Breast epithelium (tissue), 4 donors: ENCODE measurements around the gene GREB1L. TPM values are rescaled to one million over a fixed set of nuclear protein-coding genes. Genes with fewer than 3 reads are reported as not detected.

Source experiments
- DNase-seq, 2 donors: peaks; one replicate each; pipeline ENCODE4 v3.0.0-alpha.2; 2019; ENCODE audit warnings: low spot score in 2 of 2
- H3K27ac ChIP-seq, 2 donors: fragments of 200-600 bp; sonication (generic) in 1 of 2; one replicate each; pipeline ENCODE4 v1.5.1; 2016 to 2019; ENCODE audit warnings: mild to moderate bottlenecking in 1 of 2
- H3K27me3 ChIP-seq, 2 donors: fragments of 200-600 bp; sonication (generic) in 1 of 2; one replicate each; pipeline versions ENCODE4 v1.5.1 to v1.6.0; 2017 to 2019; ENCODE audit warnings: control low read depth in 1 of 2, mild to moderate bottlenecking in 1 of 2
- H3K36me3 ChIP-seq: fragments of 200-600 bp; one replicate; pipeline ENCODE4 v1.5.1; 2019
- H3K4me1 ChIP-seq, 2 donors: fragments of 200-600 bp; sonication (generic); one replicate each; pipeline ENCODE4 v1.5.1; 2016 to 2019; ENCODE audit warnings: control low read depth in 1 of 2
- H3K4me3 ChIP-seq, 3 donors: fragments of 200-600 bp; sonication (generic); 1 replicate in 2 of 3; 2 replicates in 1 of 3; pipeline ENCODE4 v1.5.1; 2016 to 2019; ENCODE audit warnings: mild to moderate bottlenecking in 3 of 3, moderate library complexity in 2 of 3
- H3K9me3 ChIP-seq, 2 donors: fragments of 200-600 bp; sonication (generic) in 1 of 2; one replicate each; pipeline ENCODE4 v1.5.1; 2016 to 2019; ENCODE audit warnings: control low read depth in 1 of 2
- POLR2A ChIP-seq: fragments of 450-650 bp; IDR thresholded peaks from one replicate; pipeline ENCODE4 v1.6.1; 2016; ENCODE audit warnings: antibody characterized with exemption, mild to moderate bottlenecking, moderate library complexity
- POLR2AphosphoS5 ChIP-seq, 3 donors: sonication (generic); formaldehyde crosslinking; IDR thresholded peaks; one replicate each; pipeline ENCODE4 v1.6.1; 2017; ENCODE audit warnings: antibody characterized with exemption in 3 of 3
- intact Hi-C: fragments of 100-400 bp; cut with DNase I; formaldehyde crosslinking; loops from one replicate; pipeline ENCODE4 v1.15.1; 2023; ENCODE audit warnings: low total_unique reads
- total RNA-seq, 3 donors: library from RNA; depleted of rRNA; stranded (reverse); fragments of >200 nt; gene quantifications; one replicate each; pipeline ENCODE4 v1.1.0, GENCODE V29; 2016
- TF ChIP-seq, protein P1 (sequence below), 3 donors: fragments of 450-650 bp; IDR thresholded peaks; one replicate each; pipeline ENCODE4 v1.5.1; 2016 to 2017; ENCODE audit warnings: antibody characterized with exemption in 3 of 3, mild to moderate bottlenecking in 3 of 3, moderate library complexity in 3 of 3

Gene GREB1L
- total RNA-seq, 3 donors from 2014 or later: 6.6 to 75.7 (median 8.9) TPM

DNA sequence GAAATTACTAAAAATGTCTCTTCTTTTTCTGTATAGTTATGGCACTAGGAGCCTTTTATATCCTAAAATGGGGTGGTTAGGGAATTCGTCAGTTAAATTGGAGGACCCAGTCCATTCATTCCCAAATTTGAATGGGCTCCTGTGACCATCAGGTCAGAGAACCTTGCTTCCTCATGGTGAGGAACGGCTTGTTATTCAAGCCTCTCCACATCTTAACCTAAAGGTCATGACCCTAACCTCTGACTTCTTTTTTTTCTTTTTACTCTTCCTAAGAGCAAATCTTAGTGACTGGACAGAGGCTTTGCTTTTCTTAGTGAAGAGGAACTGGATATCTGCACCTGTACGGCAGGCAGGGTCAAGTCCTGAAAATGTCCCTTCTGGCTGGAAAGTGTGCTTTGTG, 53.1 kb downstream of the GREB1L start:
- no peak for DNase-seq
- no peaks in the 10 kb centered on the region for H3K4me1 ChIP-seq
- H3K27ac ChIP-seq: no peak overlapping the region
- no peak for TF ChIP-seq POLR2A
- no peak for TF ChIP-seq POLR2AphosphoS5 (IDR thresholded peaks at IDR 0.05)
- TF ChIP-seq, protein P1, sequence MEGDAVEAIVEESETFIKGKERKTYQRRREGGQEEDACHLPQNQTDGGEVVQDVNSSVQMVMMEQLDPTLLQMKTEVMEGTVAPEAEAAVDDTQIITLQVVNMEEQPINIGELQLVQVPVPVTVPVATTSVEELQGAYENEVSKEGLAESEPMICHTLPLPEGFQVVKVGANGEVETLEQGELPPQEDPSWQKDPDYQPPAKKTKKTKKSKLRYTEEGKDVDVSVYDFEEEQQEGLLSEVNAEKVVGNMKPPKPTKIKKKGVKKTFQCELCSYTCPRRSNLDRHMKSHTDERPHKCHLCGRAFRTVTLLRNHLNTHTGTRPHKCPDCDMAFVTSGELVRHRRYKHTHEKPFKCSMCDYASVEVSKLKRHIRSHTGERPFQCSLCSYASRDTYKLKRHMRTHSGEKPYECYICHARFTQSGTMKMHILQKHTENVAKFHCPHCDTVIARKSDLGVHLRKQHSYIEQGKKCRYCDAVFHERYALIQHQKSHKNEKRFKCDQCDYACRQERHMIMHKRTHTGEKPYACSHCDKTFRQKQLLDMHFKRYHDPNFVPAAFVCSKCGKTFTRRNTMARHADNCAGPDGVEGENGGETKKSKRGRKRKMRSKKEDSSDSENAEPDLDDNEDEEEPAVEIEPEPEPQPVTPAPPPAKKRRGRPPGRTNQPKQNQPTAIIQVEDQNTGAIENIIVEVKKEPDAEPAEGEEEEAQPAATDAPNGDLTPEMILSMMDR (IDR thresholded peaks at IDR 0.05): no peak
- no peaks in the 10 kb centered on the region for H3K9me3 ChIP-seq
- no peaks in the 10 kb centered on the region for H3K27me3 ChIP-seq
- no peak overlapping the region for H3K4me3 ChIP-seq
- intact Hi-C loops: no loop called here
- no peaks in the 10 kb centered on the region for H3K36me3 ChIP-seq

DNA sequence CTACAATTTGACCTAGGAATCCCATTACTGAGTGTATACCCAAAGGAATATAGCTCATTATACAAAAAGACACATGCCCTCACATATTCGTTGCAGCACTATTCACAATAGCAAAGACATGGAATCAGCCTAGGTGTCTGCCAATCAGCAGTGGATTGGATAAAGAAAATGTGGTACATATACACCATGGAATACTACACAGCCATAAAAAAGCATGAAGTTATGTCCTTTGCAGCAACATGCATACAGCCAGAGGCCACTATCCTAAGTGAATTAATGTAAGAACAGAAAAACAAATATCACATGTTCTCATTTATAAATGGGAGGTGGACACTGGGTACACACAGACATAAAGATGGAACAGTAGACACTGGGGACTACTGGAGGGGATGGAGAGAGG, 54.0 kb downstream of the GREB1L start:
- TF ChIP-seq POLR2A (no peak), POLR2AphosphoS5 (IDR thresholded peaks at IDR 0.05) (no peak)
- TF ChIP-seq, protein P1 (IDR thresholded peaks at IDR 0.05): no peak
- intact Hi-C loops: no loop called here
- no peak for DNase-seq
- Histone ChIP-seq H3K9me3 (no peaks in the 10 kb centered on the region), H3K4me3 (no peak overlapping the region), H3K27me3 (no peaks in the 10 kb centered on the region), H3K36me3 (no peaks in the 10 kb centered on the region), H3K27ac (no peak overlapping the region), H3K4me1 (no peaks in the 10 kb centered on the region)

DNA sequence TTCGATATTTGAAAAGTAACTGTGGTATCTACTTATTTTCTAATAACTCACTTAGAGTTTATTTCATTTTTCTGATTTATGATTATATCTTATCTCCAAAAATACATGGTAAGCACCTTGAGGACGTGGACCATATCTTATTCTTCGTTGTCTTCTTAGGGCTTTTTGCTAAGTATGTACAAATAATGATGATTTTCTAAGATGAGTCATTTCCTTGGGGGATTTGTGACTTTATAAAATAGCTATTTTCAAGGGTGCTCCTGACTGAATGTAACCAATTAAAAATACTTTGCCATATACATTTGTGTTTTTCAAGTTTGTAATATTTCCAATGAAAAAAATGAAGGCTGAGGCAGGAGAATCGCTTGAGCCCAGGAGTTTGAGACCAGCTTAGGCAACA, 56.3 kb downstream of the GREB1L start:
- no peak for TF ChIP-seq POLR2AphosphoS5 (IDR thresholded peaks at IDR 0.05)
- TF ChIP-seq, protein P1 (IDR thresholded peaks at IDR 0.05): no peak
- TF ChIP-seq POLR2A: no peak
- Histone ChIP-seq H3K4me1 (no peaks in the 10 kb centered on the region), H3K27me3 (no peaks in the 10 kb centered on the region), H3K4me3 (no peak overlapping the region), H3K36me3 (no peaks in the 10 kb centered on the region), H3K9me3 (no peaks in the 10 kb centered on the region), H3K27ac (no peak overlapping the region)
- no peak for DNase-seq
- intact Hi-C loops: no loop called here

DNA sequence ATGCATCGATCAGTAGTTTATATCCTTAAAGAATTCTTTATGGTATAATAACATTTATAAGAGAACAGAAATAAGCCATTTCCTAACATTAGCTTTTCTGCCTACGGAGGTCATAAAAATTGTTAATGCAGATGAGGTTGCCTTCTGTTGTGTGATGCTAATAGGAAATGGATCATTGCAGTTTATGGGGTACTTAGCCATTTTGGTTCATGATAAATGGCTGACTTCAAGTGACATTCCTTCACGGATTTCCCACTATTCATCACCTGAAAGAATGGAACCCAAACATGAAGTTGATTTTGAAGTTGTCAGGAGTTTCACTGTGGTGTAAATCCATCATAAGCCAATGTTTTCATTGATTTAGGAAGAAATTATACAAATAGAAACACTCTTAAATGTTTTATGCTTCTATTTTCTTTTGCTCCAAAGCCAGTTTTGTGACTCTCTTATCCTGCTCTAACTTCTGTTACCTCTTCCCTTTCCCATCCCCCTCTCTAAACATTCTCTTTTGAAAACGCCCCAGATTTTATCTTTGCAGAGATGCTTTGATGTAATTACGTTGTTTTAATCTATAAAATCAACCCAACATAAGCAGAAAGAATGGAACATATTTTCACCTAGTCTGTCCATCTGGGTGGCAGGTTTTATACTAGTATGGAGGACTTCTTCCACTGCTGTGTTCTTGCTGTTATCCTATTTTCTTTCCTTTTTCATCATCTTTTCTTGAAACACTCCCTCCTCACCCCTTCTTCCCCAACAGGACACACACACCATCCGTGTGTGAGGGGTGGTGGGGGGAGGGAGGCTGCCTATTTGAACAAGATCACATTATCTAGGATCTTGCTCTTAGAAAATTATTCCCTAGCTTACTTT, 58.2 kb downstream of the GREB1L start:
- TF ChIP-seq POLR2AphosphoS5 (IDR thresholded peaks at IDR 0.05) (no peak), POLR2A (no peak)
- TF ChIP-seq, protein P1 (IDR thresholded peaks at IDR 0.05): no peak
- intact Hi-C loops: no loop called here
- H3K27me3 ChIP-seq: no peaks in the 10 kb centered on the region
- no peak for DNase-seq
- no peaks in the 10 kb centered on the region for H3K9me3 ChIP-seq
- no peak overlapping the region for H3K27ac ChIP-seq
- no peaks in the 10 kb centered on the region for H3K4me1 ChIP-seq
- no peaks in the 10 kb centered on the region for H3K36me3 ChIP-seq
- no peak overlapping the region for H3K4me3 ChIP-seq

DNA sequence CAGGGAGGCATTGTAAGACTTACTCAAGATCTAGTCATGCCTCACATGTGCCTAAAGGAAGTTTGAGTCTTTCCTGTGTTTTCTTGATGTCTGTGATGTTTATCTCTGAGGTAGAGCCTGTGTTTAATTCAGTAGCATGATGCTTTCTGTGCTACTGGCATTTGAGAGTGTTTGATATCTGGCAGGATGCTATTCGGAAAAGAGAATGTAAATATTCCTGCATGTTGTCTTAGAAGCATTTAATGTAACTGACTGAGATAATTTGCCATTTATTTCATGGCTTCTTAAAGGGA, 58.8 kb downstream of the GREB1L start:
- Histone ChIP-seq H3K9me3 (no peaks in the 10 kb centered on the region), H3K4me1 (no peaks in the 10 kb centered on the region), H3K27me3 (no peaks in the 10 kb centered on the region), H3K4me3 (no peak overlapping the region), H3K27ac (no peak overlapping the region), H3K36me3 (no peaks in the 10 kb centered on the region)
- intact Hi-C loops: no loop called here
- no peak for DNase-seq
- TF ChIP-seq, protein P1 (IDR thresholded peaks at IDR 0.05): no peak
- TF ChIP-seq POLR2AphosphoS5 (IDR thresholded peaks at IDR 0.05) (no peak), POLR2A (no peak)
